NCI-H1436 treated with DMSO at 0.1 percent for 48 hours (cell line): ENCODE measurements around the gene TSPAN17.

Experiments used
- DNase-seq: peaks from one replicate; lab custom pipeline; 2025; lab: John Stamatoyannopoulos, UW

Gene TSPAN17

GRCh38 chr5:176642675-176643490 lies 4.4 kb upstream of the TSPAN17 start:
- DNase-seq, result no peak

GRCh38 chr5:176643491-176644219 lies 3.6 kb upstream of the TSPAN17 start:
- no peak for DNase-seq

DNA sequence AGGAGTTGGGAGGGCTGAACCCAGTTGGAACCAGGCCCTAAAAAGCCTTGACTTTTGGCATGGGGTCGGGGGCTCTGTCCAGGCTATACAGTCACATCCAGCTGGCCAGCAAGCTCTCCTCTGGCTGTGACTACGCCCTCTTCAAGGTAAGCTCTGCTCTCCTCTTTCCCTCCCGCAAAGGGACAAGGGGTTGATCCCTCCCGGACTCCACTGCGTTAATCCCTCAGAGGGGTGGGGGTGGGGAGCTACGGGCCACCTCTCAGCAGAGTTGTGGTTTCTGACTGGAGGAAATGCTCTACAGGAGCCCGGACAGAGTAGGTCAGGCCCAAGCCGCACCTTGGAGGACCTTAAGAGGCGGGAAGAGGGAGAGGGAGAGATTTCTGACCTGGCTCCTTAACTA lies 3.0 kb upstream of the TSPAN17 start:
- DNase-seq, result no peak

DNA sequence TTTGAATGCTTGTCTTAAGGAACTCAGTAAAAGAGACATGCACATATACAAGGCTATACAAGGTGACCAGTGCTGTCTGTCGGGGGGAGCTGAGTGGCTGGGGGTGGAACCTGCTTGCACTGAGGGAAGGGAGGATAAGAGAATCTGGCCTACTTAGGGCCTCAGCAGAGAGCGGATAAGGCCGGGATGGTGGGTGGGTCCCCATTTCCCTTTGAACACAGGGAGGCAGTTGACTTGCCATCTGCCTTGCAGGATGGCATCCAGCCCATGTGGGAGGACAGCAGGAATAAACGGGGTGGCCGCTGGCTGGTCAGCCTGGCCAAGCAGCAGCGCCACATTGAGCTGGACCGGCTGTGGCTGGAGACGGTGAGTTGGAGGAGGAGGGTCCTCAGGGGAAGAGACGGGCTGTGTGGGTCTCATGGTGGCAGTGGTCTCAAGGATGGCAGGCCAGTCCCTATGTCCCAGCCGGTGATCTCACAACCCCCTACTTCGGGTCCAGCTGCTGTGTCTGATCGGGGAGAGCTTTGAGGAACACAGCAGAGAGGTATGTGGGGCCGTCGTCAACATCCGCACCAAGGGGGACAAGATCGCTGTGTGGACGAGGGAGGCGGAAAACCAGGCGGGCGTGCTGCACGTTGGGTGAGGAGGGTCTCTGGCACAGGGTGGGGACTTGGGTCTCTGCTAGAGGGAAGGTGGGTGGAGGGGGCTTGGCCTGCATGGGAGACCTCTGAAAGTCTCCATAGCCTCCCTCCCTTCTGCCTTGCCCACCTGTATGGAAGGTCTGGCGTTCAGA lies 2.2 kb upstream of the TSPAN17 start:
- DNase-seq, result no peak

- no peak for DNase-seq
Observed at GRCh38 chr5:176646049-176646706, 1.1 kb upstream of the TSPAN17 start.

GRCh38 chr5:176646707-176647029 lies 616 bp upstream of the TSPAN17 start:
- no peak for DNase-seq

- DNase-seq, result no peak
Observed at GRCh38 chr5:176647843-176648473, 674 bp downstream of the TSPAN17 start.

GRCh38 chr5:176648474-176649194 lies 1.4 kb downstream of the TSPAN17 start:
- DNase-seq, result no peak

- DNase-seq, result no peak
Observed at GRCh38 chr5:176650354-176650884, 3.1 kb downstream of the TSPAN17 start.

DNA sequence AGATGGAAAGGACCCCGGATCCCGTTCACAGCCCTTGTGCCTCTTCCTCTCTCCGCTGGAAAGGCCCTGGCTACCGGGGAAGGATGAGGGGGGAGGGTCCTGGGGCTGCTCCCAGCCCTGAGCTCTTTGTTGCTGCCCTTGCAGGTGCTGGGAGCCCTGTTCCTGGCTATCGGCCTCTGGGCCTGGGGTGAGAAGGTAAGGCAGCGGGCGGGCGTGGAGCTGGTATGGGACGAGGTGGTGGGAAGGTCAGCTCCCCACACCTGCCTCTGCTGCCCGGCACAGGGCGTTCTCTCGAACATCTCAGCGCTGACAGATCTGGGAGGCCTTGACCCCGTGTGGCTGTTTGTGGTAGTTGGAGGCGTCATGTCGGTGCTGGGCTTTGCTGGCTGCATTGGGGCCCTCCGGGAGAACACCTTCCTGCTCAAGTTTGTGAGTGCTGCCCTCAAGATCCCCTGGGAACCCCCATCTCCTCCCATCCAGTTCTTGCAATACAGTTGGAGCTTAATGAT lies 4.2 kb downstream of the TSPAN17 start:
- DNase-seq, result no peak

- DNase-seq, result no peak
Observed at GRCh38 chr5:176652136-176652535, 4.9 kb downstream of the TSPAN17 start.

DNA sequence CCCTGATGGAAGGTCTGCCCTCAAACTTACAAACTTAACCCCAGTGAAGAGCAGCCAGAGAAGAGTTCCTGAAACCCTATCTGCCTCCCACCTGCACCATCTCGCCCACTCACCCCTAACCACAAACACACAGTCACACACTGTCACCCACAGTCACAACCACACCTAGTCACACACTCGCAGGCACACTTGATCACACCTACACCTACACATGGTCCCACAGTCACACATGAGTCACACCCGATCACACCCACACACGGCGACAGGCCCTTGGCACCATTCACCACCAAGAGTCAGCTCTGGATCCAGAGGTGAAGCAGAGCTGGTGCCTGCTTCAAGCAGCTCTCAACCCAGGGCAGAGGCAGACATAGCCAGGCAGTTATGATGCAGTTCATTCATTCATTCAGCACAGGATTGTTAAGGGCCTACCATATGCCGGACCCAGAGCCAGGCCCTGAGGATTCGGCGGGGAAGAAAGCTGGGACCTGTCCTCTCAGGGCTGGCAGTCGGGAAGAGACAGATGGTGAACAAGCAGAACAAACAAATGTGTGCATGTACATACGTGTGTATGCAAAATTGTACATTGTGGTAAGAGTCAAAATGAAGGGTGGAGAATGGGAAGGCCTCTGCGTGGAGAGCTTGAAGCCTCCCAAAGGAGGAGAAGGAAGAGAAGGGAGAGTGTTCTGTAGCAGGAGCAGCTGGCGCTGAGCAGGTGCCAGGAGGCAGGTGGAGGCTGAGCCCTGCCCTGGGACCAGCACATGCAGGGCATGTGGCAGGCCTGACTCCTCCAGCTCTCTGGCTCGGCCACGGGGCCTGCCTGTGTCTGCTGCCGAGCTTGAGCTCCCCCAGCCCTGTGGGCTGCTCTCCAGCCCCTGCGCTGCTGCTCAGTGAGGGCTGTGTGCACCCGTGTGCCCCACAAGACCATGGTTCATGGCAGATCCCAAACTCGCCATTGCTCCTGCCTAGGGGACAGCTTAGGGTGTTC lies 6.4 kb downstream of the TSPAN17 start:
- no peak for DNase-seq

GRCh38 chr5:176654856-176655255 lies 7.6 kb downstream of the TSPAN17 start:
- no peak for DNase-seq

- no peak for DNase-seq
Observed at GRCh38 chr5:176656467-176656990, 9.2 kb downstream of the TSPAN17 start.

DNA sequence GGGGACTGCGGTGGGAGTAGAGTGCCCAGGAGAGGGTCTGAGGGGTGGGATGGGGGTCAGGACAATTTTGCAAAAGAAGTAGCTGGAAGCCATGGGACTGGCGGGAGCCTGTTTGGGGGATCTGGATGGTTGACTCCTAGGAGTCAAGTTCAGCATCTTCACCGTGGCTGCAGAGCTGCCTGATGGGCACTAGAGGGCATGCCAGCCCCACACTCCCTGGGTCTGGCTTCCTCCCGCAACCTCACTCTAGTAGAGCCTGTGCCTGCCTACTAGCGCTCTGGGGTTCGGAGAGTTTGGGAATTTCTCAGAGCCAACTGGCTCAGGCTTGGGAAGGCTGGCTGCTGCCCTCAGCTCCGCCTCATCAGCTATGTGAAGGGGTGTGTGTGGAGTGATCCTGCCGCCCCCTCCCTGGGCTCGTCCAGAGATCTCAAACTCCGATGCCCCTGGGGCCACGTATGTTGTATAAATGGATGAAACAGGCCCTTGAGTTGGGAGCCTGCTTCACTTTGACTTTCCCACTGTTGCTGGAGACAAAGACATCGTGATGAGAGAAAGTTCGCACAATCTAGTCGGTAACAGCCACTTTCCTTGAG lies 10.8 kb downstream of the TSPAN17 start:
- no peak for DNase-seq

DNA sequence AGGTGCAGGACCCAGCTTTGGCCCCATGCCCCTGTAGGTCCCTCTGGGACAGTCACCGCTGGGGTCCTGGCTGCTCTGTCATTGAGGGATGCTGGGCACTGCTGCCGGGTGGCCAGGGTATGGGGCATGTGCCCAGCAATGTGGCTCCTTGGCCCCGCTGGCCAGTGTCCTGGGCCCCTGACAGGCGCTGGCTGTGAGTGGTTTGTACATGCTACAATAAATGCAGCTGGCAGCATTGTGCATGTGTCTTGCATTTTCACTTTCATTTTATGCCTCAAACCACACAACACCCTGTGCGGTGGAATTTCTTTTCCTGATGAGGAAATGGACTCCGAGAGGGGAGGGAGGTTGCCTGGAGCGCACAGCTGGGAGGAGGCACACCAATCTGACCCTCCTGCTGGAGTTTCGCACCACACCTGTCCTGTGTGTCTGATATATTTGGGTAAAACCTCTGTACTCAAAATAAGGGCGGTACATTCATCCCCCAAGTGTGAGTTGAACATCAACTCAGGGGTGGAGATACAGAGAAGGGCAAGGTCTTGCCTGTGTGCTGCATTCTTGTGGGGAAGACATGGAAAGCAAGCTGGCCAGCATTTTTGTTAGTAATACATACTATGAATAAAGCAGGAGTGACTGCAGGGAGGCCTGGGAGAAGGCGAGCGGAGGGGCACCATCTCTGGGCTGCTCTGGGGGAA lies 11.7 kb downstream of the TSPAN17 start:
- DNase-seq, result no peak

DNA sequence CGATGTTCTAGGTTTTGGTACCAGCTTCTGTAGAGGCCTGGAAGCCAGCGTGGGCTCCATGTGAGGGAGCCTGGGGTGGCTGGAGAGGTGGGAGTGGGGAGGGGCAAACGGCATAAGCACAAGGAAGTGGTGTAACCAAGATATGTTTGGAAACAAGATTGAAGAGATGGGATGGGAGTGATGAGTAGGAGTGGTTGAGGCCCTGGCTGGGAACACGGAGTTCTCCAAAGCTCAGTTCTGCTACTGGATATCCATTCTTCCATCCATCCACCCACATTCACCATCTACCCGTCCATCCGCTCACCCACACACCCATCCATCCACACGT lies 12.2 kb downstream of the TSPAN17 start:
- DNase-seq, result no peak

- DNase-seq, result no peak
Observed at GRCh38 chr5:176659860-176660461, 12.7 kb downstream of the TSPAN17 start.
